ENCODE measurements around the gene SH3D19.
"Not testable (repeated sequence)": the region's sequence is repeated elsewhere in the genome, so short reads cannot be mapped to it uniquely, and the experiment has no call there.

SH3D19 gene

DNA sequence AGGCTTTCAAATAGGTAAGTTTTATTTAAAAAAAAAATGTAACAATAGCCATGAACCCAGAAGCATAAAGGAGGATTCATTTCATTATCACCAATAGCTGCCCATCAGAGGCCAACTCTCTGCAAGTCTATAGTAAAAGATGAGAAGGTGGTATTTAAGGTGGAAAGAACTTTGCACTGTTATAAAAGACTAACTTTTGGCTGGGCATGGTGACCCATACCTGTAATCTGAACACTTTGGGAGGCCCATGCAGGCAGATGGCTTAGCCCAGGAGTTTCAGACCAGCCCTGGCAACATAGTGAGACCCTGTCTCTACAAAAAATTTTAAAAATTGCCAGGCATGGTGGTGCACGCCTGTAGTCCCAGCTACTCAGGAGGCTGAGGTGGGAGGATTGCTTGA, 182.6 kb downstream of the SH3D19 start:
- no peak for DNase-seq

DNA sequence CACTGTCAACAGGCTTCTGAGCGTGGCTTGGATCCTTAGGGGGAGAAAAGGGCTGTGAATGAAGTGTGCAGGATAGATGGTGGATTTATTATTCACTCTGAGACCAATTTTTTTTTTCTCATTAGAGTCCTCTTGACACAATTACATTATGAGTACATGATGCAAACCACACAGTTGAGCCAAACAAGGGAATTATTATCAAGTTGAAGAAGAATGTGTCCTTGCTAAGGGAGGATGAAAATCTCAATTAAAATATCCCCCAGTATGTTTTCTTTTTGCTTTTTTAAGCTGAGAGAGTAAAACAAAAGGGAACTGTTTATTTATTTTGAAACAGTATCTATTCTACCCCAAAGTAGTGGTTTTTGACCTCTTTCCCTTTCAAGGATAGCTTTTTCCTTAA, 185.6 kb downstream of the SH3D19 start:
- no peak for DNase-seq

DNA sequence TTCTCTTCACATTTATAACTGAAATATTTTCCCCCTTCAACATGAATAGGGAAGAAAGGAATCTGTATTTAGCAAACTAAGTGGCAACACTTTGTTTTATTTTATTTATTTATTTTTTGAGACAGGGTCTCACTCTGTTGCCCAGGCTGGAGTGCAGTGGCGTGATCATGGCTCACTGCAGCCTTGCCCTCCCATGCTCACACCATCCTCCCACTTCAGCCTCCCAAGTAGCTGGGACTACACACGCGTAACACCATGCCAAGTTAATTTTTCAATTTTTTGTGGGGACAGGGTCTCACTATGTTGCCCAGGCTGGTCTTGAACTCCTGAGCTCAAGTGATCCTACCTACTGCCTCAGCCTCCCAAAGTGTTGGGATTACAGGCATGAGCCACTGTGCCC, 189.4 kb downstream of the SH3D19 start:
- DNase-seq = not testable (repeated sequence)

- no peak for DNase-seq
Measured at GRCh38 chr4:151133311-151133710, 192.1 kb downstream of the SH3D19 start.

- DNase-seq = no peak
Measured at GRCh38 chr4:151129796-151130195, 195.6 kb downstream of the SH3D19 start.

GRCh38 chr4:151117371-151117962, 207.9 kb downstream of the SH3D19 start:
- peak; percentile 71 for DNase-seq

- DNase-seq = no peak
Measured at GRCh38 chr4:151114986-151115385, 210.4 kb downstream of the SH3D19 start.

- DNase-seq = no peak
Measured at GRCh38 chr4:151114338-151114737, 211.1 kb downstream of the SH3D19 start.

DNA sequence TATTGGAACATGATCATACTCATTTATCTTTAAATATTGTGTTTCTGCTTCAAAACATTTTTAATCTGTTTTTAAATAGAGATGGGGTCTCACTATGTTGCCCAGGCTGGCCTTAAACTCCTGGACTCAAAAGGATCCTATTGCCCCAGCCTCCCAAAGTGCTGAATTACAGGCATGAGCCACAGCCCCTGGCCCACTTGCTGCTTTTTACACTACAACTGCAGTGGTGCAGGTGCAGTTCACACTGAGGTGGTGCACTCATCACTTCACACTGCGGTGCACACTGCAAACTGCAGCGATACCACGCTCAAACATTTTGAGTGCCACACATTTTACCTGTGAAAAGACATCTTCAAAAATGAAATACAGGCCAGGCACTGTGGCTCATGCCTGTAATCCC, 215.2 kb downstream of the SH3D19 start:
- DNase-seq = no peak

DNA sequence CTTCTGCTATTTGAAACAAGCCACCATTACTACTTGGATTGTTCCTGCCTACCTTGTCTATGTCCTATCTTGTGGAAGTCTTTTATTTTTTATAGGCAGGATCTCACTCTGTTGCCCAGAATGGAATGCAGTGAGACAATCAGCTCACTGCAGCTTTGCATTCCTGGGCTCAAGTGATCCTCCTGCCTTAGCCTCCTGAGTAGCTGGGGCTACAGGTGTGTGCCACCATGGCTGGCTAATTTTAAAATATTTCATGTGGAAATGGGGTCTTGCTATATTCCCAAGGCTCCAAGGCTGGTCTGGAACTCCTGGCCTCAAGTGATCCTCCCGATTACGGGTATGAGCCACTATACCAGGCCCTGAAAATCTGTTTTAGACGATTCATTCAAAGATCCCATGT, 218.3 kb downstream of the SH3D19 start:
- DNase-seq = no peak

DNA sequence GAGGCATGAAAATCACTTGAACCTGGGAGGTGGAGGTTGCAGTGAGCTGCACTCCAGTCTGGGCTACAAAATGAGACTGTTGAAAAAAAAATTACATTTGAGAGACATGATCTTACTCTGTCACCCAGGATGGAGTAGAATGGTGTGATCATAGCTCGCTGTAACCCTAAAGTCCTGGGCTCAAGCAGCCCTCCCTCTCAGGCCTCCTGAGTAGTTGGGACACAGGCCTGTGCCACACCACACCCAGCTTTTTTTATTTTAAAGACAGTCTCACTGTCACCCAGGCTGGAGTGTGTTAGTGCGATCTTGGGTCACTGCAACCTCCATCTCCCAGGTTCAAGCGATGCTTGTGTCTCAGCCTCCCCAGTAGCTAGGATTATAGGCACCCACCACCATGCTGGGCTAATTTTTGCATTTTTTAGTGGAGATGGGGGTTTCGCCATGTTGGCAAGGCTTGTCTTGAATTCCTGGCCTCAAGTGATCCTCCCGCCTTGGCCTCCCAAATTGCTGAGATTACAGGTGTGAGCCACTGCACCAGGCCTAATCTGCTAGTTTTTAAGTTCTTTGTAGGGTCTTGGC, 219.9 kb downstream of the SH3D19 start:
- no peak for DNase-seq

GRCh38 chr4:151104621-151105020, 220.8 kb downstream of the SH3D19 start:
- DNase-seq = no peak

DNA sequence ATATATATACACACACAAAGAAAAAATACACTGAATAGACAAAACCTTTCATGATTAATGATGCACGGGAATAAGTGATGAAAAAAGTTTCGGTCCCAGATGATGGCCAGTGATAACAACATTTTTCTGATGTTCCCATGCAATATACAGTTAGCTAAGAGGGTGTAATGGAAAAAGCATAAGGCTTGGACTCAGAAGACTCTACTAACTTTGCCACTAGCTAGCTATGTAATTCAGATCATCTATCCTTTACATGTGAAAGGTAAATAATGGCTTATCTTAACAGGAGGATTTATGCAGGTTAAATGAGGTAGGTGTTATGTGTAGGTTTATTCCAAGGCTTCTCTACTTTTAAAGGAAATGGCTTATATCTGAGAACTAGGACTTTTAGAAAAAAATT, 221.6 kb downstream of the SH3D19 start:
- DNase-seq = no peak

DNA sequence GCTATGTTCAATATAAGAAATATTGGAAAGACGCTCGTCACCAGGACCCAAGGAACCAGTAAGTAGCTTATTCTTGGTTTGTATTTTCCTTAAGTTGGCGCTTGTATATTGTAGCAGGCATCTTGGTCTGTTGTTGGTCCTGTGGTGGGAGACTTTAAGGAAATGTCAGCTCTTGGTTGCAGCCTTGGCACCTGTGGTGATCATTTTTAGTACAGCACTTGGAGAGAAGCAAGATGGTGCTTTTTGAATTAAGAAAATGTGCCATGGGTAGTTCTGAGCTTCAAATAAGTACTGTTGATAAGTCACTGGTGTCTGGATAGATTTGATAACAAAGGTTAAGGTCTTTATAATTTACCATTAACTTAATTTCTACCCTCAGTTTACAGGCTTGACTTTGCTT, 224.9 kb downstream of the SH3D19 start:
- no peak for DNase-seq

GRCh38 chr4:151099976-151100417, 225.4 kb downstream of the SH3D19 start:
- DNase-seq = no peak

DNA sequence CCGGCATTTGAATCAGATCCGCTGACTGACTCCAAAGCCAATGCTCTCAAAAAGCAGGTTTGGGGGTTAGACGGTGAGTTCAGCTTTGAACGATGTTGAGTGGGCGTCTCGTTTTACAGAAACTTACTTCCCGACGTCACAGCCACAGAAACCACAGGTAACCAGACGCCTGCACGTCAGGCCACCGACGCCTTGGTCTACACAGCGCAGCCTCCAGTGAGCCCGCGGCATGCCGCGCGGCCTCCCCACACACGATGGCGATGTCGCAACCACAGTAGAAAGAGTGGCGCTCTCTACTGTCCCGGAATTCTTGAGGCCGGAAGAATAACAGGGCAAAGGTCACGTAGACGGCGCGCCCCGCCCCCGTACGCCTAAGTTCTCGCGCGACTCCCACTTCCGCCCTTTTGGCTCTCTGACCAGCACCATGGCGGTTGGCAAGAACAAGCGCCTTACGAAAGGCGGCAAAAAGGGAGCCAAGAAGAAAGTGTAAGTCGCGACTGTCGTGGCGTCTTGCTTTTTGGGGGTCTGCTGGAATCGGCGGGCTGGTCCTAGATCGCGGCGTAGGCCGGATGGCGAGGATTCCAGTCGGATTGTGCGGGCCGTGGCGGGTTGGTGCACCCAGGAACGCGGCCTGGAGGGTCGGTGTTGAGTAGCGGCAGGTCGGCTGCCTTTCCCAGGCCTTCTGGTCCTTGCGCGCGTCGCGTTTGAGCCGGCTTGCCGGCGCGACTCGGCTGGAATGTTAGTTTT, 226.0 kb downstream of the SH3D19 start, which contains the start of gene RPS3A:
Gene RPS3A, plus strand, starts transcription at position 400 of the 747 bp plus-strand sequence. Its CDS starts 25 bp downstream, at position 425.
- DNase-seq = peak; percentile 98

DNA sequence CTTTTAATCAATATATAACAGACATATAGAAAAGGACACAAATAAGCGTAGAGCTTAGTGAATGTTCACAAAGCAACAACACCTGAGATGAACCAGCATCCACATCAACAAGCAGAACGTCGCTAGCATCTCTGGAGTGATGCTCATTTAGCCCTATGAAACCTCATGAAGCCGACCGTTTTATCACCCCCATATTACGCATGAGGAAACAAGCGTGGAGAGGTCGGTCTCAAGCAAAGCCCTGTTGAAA, 226.5 kb downstream of the SH3D19 start:
- no peak for DNase-seq

- no peak for DNase-seq
Measured at GRCh38 chr4:151097759-151098158, 227.6 kb downstream of the SH3D19 start.

- no peak for DNase-seq
Measured at GRCh38 chr4:151095142-151095541, 230.3 kb downstream of the SH3D19 start.

GRCh38 chr4:151094290-151094751, 231.1 kb downstream of the SH3D19 start:
- DNase-seq = peak; percentile 3

GRCh38 chr4:151093203-151093602, 232.2 kb downstream of the SH3D19 start:
- no peak for DNase-seq

DNA sequence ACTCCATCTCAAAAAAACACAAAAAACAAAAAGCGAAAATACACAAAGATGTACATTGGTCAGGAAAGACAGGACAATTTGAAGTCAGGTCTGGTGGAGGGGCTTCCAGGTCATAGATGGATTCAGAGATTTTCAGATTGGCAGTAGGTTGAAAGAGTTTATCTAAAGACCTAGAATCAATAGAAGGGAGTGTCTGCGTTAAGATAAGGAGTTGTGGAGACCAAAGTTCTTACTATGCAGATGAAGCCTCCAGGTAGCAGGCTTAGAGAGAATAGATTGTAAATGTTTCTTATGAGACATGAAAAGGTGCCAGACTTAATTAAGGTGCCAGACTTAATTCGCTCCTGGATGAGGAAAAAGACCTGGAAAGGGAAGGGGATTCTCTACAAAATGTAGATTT, 232.9 kb downstream of the SH3D19 start:
- DNase-seq = no peak

DNA sequence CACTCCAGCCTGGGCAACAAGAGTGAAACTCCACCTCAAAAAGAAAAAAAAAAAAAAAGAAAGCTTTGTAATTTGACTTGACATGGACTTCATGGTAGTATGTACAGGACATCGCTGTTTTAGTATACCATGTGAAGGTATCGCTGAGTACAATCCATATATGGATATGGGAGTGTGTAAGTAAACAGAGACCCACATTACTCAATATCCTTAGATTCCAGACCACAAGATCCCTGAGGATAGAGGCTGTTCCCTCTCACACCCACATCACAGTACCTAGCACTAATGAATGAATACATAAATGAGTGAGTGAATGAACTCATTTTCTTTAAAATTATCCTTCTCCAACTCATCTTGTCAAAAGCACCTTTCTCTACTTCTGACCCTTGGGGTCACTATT, 234.4 kb downstream of the SH3D19 start:
- DNase-seq = no peak

DNA sequence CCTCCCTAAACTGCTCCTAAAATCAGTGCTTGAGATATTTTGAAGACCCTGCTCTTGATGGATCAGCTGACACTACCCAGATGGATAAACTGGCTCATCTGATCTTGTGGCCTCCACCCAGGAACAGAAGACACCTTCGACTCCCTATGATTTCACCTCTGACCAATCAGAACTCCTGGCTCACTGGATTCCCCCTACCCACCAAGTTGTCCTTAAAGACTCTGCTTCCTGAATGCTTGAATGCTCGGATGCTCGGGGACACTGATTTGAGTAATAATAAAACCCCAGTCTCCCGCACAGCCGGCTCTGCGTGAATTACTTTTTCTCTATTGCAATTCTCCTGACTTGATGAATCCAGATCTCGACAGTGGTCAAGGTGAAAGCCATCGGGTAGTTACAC, 237.9 kb downstream of the SH3D19 start:
- DNase-seq = no peak

Measured in activated CD4-positive, alpha-beta T cell treated with anti-CD3 and anti-CD28 coated beads, Interleukin-2, Interleukin-6, amounts not matched to agents 100 ng/mL and 50 ng/mL, durations not matched to agents 16 hours and 8 hours (primary cell).